Osteocyte (in vitro differentiated cells): ENCODE measurements around the gene CHCHD1. TPM values are rescaled to one million over a fixed set of nuclear protein-coding genes. Genes with fewer than 3 reads are reported as not detected.

ENCODE experiments used
- DNase-seq: peaks from one replicate; pipeline ENCODE4 v3.0.0; 2021; ENCODE audit warnings: mixed read lengths; ENCODE audit not compliant: unreplicated experiment; ENCODE audit errors: extremely low spot score
- H3K27ac Mint-ChIP-seq: one replicate; pipeline ENCODE4 v1.8.0; 2021; ENCODE audit warnings: mild to moderate bottlenecking, mixed read lengths; ENCODE audit not compliant: unreplicated experiment
- H3K27me3 Mint-ChIP-seq: one replicate; pipeline ENCODE4 v1.8.0; 2021; ENCODE audit warnings: mixed read lengths; ENCODE audit not compliant: unreplicated experiment
- H3K36me3 Mint-ChIP-seq: one replicate; pipeline ENCODE4 v1.8.0; 2021; ENCODE audit warnings: mixed read lengths; ENCODE audit not compliant: unreplicated experiment
- H3K4me1 Mint-ChIP-seq: one replicate; pipeline ENCODE4 v1.8.0; 2021; ENCODE audit warnings: mixed read lengths; ENCODE audit not compliant: unreplicated experiment
- H3K4me3 Mint-ChIP-seq: one replicate; pipeline ENCODE4 v1.8.0; 2021; ENCODE audit warnings: mild to moderate bottlenecking, moderate library complexity, mixed read lengths; ENCODE audit not compliant: unreplicated experiment
- H3K9me3 Mint-ChIP-seq: one replicate; pipeline ENCODE4 v1.8.0; 2021; ENCODE audit warnings: mixed read lengths; ENCODE audit not compliant: unreplicated experiment
- CTCF ChIP-seq: fragments of 200-600 bp; sonication (generic); IDR thresholded peaks from 2 replicates; pipeline ENCODE4 v1.5.0; 2021; ENCODE audit warnings: antibody characterized with exemption, mild to moderate bottlenecking, moderate library complexity
- long read RNA-seq: library from polyadenylated mRNA; unstranded; transcript quantifications from one replicate; pipeline ENCODE4 v2.0.0, GENCODE V29; 2021
- total RNA-seq: library from RNA; stranded (reverse); gene quantifications from 2 replicates; pipeline ENCODE4 v1.2.1, GENCODE V29; 2021

Gene CHCHD1
- total RNA-seq, result 19.9 and 22.3 TPM in 2 replicates
- long read RNA-seq, partial matches to known transcripts, result 0 of 10 reads
- long read RNA-seq, other reads (novel, unspliced or antisense), result 2 of 10 reads

- peak within 1 kb of the TSS; percentile 97 for H3K4me3 Mint-ChIP-seq
- DNase-seq, result peak; percentile 96
- H3K27me3 Mint-ChIP-seq, result no peaks in the 10 kb centered on the region
- H3K36me3 Mint-ChIP-seq, result peaks cover 4% of the 10 kb centered on the region
- no peaks in the 10 kb centered on the region for H3K9me3 Mint-ChIP-seq
- TF ChIP-seq CTCF, result no peak
- peaks cover 46% of the 10 kb centered on the region for H3K4me1 Mint-ChIP-seq
- H3K27ac Mint-ChIP-seq, result peak within 1 kb of the TSS; percentile 99
Observed at GRCh38 chr10:73781879-73782748, at the start of gene CHCHD1. Gene CHCHD1 (plus strand): TSS chr10:73782048. CDS start chr10:73782076, 28 bp downstream.

- H3K9me3 Mint-ChIP-seq, result no peaks in the 10 kb centered on the region
- H3K36me3 Mint-ChIP-seq, result peaks cover 3% of the 10 kb centered on the region
- peaks cover 16% of the 10 kb centered on the region for H3K4me1 Mint-ChIP-seq
- DNase-seq, result no peak
- peak overlapping the region; percentile 42 for H3K4me3 Mint-ChIP-seq
- H3K27ac Mint-ChIP-seq, result no peak overlapping the region
- no peaks in the 10 kb centered on the region for H3K27me3 Mint-ChIP-seq
- TF ChIP-seq CTCF, result no peak
Observed at GRCh38 chr10:73732426-73732825, 49.4 kb upstream of the CHCHD1 start.

GRCh38 chr10:73732931-73733623 is 48.8 kb upstream of the CHCHD1 start:
- Mint-ChIP-seq H3K36me3 (peaks cover 3% of the 10 kb centered on the region), H3K4me1 (peaks cover 16% of the 10 kb centered on the region), H3K27me3 (no peaks in the 10 kb centered on the region), H3K9me3 (no peaks in the 10 kb centered on the region), H3K4me3 (no peak overlapping the region), H3K27ac (no peak overlapping the region)
- TF ChIP-seq CTCF, result no peak
- DNase-seq, result no peak

GRCh38 chr10:73734028-73734720 is 47.7 kb upstream of the CHCHD1 start:
- no peak for TF ChIP-seq CTCF
- no peaks in the 10 kb centered on the region for H3K9me3 Mint-ChIP-seq
- no peak overlapping the region for H3K4me3 Mint-ChIP-seq
- H3K27ac Mint-ChIP-seq, result no peak overlapping the region
- no peaks in the 10 kb centered on the region for H3K27me3 Mint-ChIP-seq
- H3K36me3 Mint-ChIP-seq, result peaks cover 3% of the 10 kb centered on the region
- no peak for DNase-seq
- peaks cover 15% of the 10 kb centered on the region for H3K4me1 Mint-ChIP-seq
